Chondrocyte (in vitro differentiated cells): ENCODE data around the gene CIITA. TPM values are rescaled to one million over a fixed set of nuclear protein-coding genes. Genes with fewer than 3 reads are reported as not detected.
"Not testable (repeated sequence)": the region's sequence is repeated elsewhere in the genome, so short reads cannot be mapped to it uniquely, and the experiment has no call there.

Source experiments
- DNase-seq: peaks from one replicate; pipeline ENCODE4 v3.0.0; 2021; ENCODE audit warnings: mixed read lengths, low spot score
- H3K27ac Mint-ChIP-seq: one replicate; pipeline ENCODE4 v1.8.0; 2021; ENCODE audit warnings: mild to moderate bottlenecking, moderate library complexity, mixed read lengths; ENCODE audit not compliant: unreplicated experiment
- H3K27me3 Mint-ChIP-seq: 2 replicates; pipeline ENCODE4 v1.8.0; 2021; ENCODE audit warnings: low read depth, mixed read lengths
- H3K36me3 Mint-ChIP-seq: 2 replicates; pipeline ENCODE4 v1.8.0; 2021; ENCODE audit warnings: low read depth, mixed read lengths
- H3K4me1 Mint-ChIP-seq: 2 replicates; pipeline ENCODE4 v1.8.0; 2021; ENCODE audit warnings: low read depth, mild to moderate bottlenecking, mixed read lengths
- H3K4me3 Mint-ChIP-seq: one replicate; pipeline ENCODE4 v1.8.0; 2021; ENCODE audit warnings: mild to moderate bottlenecking, moderate library complexity, mixed read lengths; ENCODE audit not compliant: unreplicated experiment
- H3K9me3 Mint-ChIP-seq: 2 replicates; pipeline ENCODE4 v1.8.0; 2021; ENCODE audit warnings: low read depth, mixed read lengths
- CTCF ChIP-seq: fragments of 200-600 bp; sonication (generic); IDR thresholded peaks from 2 replicates; pipeline ENCODE4 v1.5.0; 2021; ENCODE audit warnings: antibody characterized with exemption, mild to moderate bottlenecking, moderate library complexity
- long read RNA-seq: library from polyadenylated mRNA; stranded (forward); transcript quantifications from one replicate; pipeline ENCODE4 v2.0.0, GENCODE V29; 2021
- total RNA-seq: library from RNA; stranded (reverse); gene quantifications from 3 replicates; pipeline ENCODE4 v1.2.1, GENCODE V29; 2021

CIITA gene
- not detected in 3 replicates for total RNA-seq
- long read RNA-seq = 0 reads

DNA sequence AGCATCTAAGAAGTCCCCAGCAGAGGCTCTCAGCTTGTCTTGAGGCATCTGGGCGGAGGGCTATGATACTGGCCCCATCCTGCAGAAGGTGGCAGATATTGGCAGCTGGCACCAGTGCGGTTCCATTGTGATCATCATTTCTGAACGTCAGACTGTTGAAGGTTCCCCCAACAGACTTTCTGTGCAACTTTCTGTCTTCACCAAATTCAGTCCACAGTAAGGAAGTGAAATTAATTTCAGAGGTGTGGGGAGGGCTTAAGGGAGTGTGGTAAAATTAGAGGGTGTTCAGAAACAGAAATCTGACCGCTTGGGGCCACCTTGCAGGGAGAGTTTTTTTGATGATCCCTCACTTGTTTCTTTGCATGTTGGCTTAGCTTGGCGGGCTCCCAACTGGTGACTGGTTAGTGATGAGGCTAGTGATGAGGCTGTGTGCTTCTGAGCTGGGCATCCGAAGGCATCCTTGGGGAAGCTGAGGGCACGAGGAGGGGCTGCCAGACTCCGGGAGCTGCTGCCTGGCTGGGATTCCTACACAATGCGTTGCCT, at the start of gene CIITA:
CIITA (plus strand) TSS at position 404 of the 543 bp plus-strand sequence; CDS start at position 533, 129 bp downstream.
- Mint-ChIP-seq H3K27me3 (peaks cover 58% of the 10 kb centered on the region), H3K9me3 (no peaks in the 10 kb centered on the region), H3K27ac (no peak within 1 kb of the TSS), H3K4me1 (no peaks in the 10 kb centered on the region), H3K4me3 (no peak within 1 kb of the TSS), H3K36me3 (no peaks in the 10 kb centered on the region)
- no peak for DNase-seq
- no peak for TF ChIP-seq CTCF

DNA sequence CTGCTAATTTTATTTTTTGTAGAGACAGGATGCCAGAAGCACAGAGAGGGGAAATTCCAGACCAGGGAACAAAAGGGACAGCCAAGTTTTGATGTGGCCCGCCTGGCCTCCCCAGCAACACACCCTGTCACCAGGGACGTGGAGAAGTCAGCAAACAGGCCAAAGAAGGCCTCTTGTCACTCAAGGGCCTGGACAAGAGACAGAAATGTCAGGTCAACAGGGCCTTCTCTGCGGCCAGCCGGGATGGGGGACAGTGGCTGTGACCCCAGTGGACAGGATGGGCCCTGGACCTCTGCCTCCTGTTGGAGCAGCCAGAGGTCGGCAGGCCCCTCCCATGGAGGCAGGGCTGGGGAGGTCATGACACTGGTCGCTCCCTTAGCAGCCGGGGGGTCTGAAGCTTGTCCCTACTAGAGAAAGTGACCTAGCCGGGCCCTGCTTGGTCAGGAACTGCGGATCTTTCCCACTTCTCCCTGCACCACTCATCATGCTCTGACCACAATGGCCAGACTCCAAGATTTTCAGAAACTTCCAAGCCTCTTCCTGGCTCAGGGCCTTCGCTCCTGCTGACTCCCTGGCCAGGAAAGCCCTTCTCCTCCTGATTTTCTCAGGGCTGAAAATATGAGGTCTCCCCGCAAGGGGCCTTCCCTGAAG, 49.2 kb upstream of the CIITA start:
- peaks cover 25% of the 10 kb centered on the region for H3K4me1 Mint-ChIP-seq
- no peaks in the 10 kb centered on the region for H3K9me3 Mint-ChIP-seq
- TF ChIP-seq CTCF = peak; percentile 8
- H3K27ac Mint-ChIP-seq = peak overlapping the region; percentile 88
- H3K27me3 Mint-ChIP-seq = peaks cover 4% of the 10 kb centered on the region
- H3K4me3 Mint-ChIP-seq = no peak overlapping the region
- H3K36me3 Mint-ChIP-seq = no peaks in the 10 kb centered on the region
- no peak for DNase-seq

- no peak overlapping the region for H3K4me3 Mint-ChIP-seq
Observed at GRCh38 chr16:10828851-10829366, 48.1 kb upstream of the CIITA start.

GRCh38 chr16:10829390-10830098, 47.5 kb upstream of the CIITA start:
- H3K9me3 Mint-ChIP-seq, H3K4me3 Mint-ChIP-seq, DNase-seq, H3K36me3 Mint-ChIP-seq: not testable (repeated sequence)
- peaks cover 11% of the 10 kb centered on the region for H3K27me3 Mint-ChIP-seq
- peaks cover 25% of the 10 kb centered on the region for H3K4me1 Mint-ChIP-seq
- peak overlapping the region; percentile 88 for H3K27ac Mint-ChIP-seq

More at GRCh38 chr16:10828851-10829366, 48.1 kb upstream of the CIITA start:
- Mint-ChIP-seq H3K36me3 (no peaks in the 10 kb centered on the region), H3K27me3 (peaks cover 5% of the 10 kb centered on the region), H3K27ac (peak overlapping the region; percentile 88), H3K9me3 (no peaks in the 10 kb centered on the region), H3K4me1 (peaks cover 25% of the 10 kb centered on the region)
- no peak for DNase-seq
- TF ChIP-seq CTCF = no peak

DNA sequence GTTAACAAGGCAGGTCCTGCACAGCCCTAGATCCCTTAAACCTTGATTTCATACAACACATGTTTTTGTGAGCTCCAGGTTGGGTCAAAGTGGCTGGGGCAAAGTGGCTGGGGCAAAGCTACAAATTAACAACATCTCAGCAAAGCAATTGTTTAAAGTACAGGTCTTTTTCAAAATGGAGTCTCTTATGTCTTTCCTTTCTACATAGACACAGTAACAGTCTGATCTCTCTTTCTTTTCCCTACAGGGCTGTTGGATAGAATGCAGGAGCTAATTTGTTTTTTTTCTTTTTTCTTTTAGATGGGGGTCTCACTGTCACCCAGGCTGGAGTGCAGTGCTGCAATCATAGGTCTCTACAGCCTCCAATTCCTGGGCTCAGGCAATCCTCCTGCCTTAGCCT, 46.8 kb upstream of the CIITA start:
- Mint-ChIP-seq H3K27me3 (peaks cover 14% of the 10 kb centered on the region), H3K4me1 (peaks cover 25% of the 10 kb centered on the region)
- H3K36me3 Mint-ChIP-seq, H3K4me3 Mint-ChIP-seq, DNase-seq, H3K9me3 Mint-ChIP-seq, H3K27ac Mint-ChIP-seq: not testable (repeated sequence)
